Fibroblast of gingiva (primary cell): ENCODE measurements around the gene ZNF750.

Experiments used
- DNase-seq: peaks from one replicate; pipeline ENCODE4 v3.0.0-alpha.2; 2011; ENCODE audit warnings: low read depth

The ZNF750 gene

DNA sequence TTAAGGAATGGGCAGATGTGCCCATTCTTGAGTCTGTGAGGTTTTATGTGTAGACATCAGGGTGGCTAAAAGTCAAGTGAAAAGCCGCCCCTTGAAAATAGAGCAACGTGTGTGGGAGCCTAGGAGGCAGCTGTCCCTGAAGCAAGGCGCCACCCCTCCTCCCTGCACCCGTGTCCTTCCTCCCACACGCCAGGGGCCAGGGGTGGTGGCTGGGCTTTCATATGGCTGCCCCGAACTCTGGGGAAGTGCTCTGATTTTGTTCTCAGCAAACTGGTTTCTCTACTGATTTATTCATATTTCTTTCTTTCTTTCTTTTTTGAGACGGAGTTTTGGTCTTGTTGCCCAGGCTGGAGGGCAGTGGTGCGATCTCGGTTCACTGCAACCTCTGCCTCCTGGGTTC lies 4.7 kb downstream of the ZNF750 start:
- no peak for DNase-seq

DNA sequence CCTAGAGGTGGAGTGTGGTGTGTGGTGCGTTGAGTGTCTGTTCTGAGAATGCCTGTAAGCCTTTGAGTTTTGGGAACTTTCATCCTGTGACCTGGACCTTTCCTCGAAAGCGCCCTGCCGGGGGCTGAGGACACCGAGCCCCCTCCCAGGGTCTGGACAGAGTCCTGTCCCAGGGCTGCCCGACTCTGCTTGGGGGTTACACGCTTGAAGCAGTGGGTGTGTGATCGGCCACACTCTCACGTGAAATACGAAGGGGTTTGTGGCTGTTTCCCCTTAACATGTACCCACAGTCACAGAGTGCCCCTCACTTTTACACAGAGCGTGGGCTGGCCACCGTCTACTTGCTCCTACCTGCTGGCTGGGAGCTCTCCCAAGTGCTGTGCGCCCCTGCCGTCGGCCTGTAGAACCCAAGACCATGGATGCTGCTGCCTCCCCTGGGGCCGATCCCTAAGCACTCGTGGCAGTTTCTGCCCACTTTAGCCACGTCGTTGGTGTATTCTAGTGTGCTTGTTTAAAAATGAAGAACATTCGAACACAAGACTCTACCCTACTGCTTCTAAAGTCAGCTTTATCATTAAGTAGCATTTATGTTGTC lies 6.8 kb downstream of the ZNF750 start:
- DNase-seq, result no peak

DNA sequence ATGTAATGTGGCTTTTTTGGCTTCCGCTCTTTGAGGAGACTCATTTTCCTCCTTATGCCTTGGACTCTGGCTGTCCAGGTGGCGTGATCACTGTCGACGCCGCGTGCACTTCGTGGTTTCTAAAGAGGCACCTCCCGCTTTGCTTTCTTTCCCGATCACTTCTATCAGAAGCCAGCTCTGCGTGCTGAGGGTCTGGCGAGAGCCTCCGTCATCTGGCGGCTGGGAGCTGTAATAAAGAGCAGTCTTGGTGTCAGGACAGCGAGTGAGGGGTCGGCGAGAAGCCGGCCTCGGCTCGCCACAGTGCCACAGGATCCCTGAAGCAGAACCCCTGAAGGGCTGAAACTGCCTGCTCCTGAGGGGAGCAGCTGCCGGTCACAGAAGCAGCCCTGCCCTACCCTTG lies 7.4 kb downstream of the ZNF750 start:
- no peak for DNase-seq

DNA sequence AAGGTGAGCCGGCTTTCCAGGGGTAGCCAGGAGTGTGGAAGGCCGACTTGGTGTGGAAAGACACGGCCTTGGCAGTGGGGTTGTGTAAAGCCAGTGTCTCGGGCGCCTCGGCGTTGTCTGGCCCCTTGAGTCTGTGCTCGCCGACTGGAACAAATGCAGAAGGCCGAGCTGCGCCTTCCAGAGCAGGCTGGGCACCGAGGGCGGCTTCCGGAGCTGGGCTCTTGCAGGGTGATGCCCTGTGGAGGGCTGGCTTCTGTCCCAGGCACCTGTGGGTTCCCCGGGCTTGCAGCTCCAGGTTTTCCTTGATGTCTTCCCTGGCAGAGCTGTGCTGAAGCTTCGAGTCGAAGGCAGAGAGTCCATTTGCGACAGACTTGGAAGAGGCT lies 8.0 kb downstream of the ZNF750 start:
- DNase-seq, result no peak

DNA sequence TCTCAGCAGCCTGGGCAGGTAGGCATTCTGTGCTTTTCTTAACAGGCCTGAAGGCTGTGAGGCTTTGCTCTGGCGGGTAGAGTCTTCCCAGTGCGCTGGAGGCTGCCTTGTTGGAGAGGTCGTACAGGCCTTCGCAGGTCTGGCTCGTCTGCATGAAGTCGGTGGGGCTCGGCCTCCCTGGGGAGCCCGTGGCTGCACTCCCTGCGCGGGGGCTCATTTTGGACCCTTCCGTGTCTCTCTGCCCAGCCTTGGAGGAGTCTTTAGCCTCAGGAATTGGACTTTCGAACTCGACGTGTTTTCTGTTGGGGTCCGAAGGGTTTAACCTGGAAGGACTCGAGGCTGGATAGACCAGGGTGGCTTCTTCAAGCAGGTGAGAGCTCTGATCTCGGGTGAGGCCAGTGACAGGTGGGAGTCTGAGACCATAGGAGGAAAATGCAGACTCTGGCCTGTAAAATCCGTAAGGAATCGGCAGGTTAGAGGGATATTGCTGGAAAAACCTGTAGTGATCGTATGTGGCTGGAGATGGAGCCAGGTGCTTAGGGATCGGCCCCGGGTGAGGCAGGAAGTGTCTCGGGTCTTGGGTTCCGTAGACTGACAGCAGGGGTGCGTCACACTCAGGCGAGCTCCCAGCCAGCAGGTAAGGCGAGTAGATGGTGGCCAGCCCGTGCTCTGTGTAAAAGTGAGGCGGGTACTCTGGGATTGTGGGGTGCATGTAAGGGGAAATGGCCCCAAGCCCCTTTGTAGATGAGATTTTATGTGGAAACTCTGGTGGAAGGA lies 8.6 kb downstream of the ZNF750 start:
- DNase-seq, result no peak

DNA sequence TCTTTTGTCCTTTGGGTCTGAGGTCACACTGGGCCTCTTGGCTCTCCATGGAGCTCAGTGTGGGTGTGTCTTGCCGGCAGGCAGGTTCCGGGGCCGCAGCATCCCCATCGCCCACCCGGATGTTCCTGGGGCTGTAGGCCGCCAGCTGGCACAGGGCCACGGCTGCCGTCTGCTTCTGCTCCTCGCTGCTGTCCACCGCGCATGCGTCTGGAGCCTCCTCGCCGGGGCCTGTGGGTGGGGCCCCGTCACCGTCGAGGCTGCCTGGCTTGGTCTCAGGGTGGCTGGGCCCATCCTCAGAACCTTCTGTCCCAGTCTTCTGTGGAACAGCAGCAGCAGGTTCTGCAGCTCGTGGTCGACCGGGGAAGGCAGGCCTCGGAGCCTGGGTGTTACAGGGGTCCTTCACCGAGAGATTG lies 9.6 kb downstream of the ZNF750 start:
- no peak for DNase-seq

DNA sequence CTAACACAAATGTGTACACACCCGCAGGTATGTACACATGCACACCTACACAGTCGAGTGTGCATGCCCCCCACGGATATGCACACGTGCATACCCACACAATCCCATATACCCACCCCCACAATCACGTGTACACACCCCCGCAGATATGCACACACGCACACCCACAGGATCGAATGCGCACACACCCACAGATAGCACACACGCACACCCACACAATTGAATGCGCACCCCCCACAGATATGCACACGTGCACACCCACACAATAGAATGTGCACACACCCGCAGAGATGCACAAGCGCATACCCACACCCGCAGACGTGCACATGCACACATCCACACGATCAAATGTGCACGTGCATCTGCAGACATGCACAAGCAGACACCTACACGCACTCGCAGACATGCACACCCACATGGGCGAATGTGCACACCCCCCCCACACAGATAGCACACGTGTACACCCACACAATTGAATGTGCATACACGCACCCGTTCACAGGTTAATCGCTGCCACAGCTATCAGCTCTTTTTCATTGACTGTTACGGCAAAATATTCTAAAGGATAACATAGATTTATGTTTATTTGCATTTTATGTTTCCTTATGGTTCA lies 10.8 kb downstream of the ZNF750 start:
- no peak for DNase-seq

DNA sequence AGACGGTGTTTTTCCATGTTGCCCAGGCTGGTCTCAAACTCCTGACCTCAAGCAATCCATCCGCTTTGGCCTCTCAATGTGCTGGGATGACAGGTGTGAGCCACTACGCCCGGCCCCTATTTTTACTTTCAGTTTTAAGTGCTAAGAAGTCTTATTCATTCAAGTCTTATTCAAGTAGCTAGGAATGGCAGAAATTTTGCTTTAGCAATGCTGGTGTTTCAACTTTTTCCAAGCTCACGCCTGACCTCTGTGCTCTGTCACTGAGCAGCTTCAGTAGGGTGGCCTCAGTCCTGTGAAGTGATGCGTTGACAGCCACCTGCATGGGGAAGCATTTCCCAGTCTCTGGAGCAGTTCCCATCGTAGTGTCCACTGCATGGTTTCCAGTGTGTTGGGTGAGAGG lies 12.9 kb downstream of the ZNF750 start:
- no peak for DNase-seq

DNA sequence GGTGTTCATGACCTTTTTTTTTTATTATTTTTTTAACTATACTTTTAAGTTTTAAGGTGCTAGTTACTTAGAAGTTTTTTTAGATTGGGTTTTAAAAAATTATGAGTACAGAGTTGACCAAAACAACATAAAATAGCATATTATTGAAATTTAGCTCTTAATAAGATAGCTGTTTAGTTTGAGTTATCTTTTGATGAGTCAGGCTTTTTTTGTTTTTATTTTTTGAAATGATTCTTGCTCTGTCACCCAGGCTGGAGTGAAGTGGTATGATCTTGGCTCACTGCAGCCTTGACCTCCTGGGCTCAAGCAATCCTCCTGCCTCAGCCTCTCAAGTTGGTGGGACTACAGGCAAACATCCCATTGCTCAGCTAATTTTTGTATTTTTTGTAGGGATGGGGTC lies 13.6 kb downstream of the ZNF750 start:
- no peak for DNase-seq

DNA sequence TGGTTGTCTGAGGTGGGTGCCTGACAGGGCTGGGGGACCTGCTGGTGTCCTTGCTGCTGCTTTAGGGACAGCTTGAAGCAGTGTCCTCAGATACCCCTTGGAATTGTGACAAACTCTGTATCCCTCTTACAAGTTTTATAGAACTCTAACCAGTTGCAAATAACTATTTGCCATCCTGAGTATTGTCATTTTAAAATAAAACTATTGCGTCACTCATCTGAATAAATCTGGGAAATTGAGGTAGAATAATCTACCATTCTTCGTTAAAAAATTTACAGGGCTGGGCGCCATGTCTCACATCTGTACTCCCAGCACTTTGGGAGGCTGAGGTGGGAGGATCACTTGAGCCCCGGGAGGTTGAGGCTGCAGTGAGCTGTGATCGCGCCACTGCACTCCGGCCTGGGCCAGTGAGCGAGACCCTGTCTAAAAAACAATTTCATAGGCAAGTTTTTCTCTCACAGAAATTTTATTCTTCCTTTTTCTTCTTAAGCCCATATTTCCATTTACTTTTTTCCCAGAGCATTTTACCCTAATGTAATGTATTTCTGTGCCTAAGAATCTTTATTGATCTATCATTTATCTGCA lies 14.2 kb downstream of the ZNF750 start:
- DNase-seq, result no peak

DNA sequence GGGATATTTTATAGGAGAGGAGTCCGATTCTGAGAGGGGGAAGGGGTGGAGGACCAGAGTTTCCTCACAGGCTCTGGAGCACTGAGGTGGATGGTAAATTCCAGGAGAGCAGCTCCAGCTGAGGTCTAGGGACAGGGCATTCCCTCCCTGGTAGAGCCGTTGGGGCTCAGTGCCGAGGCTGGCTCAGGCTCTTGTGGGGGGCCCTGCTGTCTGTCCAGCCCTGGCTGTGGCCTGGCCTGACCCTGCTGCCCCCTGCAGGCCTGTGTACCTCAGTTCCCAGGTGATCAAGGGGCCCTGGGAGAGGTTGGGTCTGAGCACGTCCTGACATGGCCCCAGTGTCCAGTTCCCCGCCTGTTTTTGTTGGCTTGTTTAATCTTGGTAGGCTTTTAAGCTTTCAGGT lies 16.8 kb downstream of the ZNF750 start:
- DNase-seq, result no peak

DNA sequence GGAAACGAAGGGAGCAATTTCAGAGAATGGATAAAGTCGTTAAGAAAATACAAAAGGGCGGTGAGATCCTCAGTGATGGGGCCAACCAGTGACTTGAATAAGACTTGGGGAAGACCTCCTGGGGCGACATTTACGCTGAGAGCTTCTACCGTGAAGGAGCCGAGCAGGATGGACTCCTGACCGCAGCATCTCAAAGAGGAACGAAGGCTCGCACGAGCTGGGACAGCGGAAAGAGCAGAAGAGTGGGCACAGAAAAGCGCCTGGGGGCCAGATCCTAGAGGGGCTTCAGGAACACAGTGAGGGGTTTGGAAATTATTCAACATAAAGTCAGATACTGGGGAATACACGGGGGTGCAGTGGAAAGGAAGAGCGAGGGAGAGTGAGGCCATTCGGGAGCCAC lies 17.5 kb downstream of the ZNF750 start:
- no peak for DNase-seq

DNA sequence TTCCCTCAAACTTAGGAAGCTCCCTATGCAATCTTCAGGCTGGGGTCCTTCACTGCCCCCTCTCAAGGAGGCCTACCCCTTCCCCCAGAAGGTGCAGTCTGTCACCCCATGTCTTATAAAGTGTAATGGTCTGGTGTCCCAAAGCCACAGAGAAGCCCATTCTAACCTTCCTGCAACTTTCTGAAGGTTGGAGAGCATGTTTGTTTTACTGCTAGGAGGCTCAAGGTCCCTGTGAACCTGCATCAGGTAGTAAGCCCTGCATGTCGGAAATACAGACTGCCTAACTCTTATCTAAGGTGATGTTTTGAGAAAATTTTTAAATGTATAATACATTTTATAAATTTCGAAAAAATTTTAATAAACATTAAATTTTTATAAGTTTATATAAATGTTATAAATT lies 18.3 kb downstream of the ZNF750 start:
- no peak for DNase-seq

DNA sequence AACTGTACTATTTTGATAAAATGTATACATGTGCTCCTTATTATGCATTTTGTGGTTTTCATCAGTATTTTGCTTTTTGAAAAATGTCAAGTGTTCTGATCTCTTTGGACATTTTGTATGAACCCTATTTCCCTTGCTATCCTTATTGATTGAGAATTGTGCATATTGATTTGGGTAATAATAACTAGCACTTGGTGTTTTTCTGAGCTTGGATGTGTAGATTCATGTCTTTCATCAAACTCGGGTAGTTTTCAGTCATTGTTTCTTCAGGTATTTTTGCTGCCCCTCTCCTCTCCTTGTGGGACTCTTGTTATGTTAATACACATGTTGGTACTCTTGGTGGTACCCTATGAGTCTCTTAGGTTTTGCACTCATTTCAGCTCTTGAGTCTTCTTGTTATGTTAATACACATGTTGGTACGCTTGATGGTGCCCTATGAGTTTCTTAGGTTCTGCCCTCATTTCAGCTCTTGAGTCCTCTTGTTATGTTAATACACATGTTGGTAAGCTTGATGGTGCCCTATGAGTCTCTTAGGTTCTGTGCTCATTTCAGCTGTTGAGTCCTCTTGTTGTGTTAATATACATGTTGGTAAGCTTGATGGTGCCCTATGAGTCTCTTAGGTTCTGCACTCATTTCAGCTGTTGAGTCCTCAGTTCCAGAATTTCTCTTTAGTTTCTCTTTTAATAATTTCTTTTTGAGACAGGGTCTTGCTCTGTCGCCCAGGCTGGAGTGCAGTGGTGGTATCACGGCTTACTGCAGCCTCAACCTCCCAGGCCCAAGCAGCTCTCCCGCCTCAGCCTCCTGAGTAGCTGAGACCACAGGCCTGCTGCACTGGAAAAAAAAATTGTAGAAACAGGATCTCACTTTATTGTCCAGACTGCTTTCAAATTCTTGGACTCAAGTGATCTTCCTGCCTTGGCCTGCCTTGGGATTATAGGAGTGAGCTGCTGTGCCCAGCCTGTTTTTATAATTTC lies 19.3 kb downstream of the ZNF750 start:
- DNase-seq, result no peak

DNA sequence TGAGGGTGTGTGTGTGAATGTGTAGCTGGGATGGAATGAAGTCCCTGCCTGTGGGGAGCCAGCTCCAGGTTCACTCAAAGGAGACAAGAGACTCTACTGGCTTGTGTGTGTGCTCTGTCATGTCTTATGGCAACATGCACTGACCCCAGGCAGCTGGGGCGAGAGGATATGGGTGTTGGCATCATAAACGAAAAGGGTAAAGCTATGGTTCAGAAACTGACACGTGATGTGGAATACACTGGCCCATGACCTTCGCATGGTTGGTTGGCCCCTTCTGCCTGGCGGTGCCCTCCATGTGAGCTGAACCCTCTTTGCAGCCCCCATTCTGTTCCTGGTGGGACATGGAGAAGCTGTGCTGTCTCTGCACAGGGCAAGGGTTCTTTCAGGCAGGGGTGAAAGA lies 21.9 kb downstream of the ZNF750 start:
- no peak for DNase-seq

DNA sequence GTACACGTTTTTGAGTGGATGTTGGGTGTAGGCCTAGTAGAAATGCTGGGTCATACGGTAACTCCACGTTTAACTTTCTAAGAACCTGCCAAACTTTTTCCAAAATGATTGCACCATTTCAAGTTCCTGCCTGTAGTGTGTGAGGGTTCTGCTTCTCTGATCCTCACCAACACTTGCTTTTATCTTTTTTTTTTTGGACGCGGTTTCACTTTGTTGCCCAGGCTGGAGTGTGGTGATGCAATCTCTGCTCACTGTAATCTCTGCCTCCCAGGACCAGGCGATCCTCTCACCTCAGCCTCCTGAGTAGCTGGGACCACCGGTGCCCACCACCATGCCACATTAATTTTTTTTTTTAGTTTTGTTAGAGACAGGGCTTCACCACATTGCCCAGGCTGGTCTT lies 23.5 kb downstream of the ZNF750 start:
- DNase-seq, result no peak

DNA sequence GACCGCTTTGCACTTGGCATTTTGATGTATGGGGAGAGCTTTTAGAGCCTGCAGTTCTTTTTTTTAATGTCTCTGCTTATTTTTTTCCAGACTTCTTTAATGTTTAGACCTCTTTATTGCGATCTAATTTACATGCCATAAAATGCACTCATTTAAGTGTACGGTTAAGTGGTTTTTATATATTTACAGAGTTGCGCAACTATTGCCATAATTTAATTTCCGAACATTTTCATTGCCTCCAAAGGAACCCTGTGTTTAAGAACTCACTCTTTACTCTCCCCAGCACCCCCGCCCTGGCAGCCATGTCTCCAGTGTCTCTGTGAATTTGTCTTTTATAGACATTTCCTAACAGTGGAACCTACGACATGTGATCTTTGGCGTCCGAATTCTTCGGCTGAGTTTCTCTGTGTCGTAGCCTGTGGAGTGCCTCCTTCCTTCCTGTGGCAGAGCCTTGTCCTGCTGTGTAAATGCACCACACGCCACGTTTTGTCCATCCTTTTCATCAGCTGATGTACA lies 24.0 kb downstream of the ZNF750 start:
- no peak for DNase-seq

DNA sequence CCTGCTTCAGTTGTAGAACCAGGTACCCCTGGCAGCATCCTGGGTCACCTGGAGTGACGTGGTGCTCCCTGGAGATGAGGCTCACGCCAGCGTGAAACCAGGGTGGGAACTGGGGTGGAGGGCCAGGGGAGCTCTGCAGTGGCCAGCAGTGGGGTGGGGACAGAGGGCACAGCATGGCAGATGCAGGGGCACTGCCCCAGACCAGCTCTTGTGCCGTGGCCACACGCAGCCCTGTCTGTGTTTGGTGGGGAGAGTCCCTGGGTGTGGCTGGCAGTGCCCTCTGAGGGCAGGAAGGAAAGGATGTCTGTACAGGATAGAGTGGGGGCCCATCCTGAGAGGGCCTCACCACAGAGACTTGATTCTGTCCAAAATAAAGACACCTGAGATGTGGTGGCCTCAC lies 24.5 kb downstream of the ZNF750 start:
- DNase-seq, result no peak

DNA sequence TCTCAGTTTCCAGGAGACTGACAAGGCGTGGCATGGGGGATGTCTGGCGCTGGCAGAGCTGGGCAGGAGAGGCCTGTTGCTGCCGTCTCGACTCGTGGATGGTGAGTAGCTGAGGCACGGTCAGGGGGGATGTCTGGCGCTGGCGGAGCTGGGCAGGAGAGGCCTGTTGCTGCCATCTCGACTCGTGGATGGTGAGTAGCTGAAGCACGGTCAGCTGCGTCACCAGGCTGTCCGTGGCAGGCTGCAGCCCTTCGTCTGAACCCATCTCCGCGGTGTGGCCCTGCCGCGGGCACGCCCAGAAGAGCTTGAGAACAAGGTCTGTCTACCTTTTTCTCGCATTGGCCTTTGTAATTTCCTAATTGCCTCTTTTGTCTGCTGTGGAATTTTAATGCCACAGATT lies 25.0 kb downstream of the ZNF750 start:
- DNase-seq, result no peak

DNA sequence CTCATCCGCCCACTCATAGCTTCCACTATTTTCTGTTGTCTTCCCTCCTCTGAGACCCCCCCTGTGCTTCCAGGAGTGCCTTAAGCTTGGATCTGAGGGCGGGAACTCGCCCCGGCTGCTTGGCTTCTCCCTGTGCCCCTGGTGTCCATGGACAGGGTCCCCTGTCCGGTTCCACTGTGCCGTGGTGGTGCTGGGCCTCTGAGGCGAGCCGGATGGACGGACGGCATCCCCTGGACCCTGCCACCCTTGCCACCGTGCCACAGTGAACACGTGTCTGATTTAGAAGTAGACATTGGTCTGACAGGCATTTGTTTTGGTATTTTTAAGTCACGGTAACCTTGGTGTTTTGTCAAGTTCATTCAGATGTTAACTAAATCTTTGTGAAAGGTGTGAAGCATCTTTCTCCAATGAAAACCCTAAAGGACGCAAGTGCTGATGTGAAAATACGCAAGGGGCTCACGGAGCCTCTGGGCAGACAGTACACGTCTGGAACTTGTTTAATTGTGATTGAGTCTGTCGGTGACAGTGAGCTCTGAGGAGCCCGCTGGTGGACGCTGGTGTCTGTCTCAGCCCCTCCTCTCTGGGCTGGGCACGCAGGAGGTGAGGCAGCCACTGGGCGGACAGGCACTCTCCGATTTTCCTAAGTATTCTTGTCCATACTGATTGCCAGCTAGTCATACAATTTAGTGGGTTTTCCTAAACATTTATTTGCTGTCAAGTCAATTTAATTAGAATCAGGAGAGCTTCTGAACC lies 26.3 kb downstream of the ZNF750 start:
- no peak for DNase-seq

DNA sequence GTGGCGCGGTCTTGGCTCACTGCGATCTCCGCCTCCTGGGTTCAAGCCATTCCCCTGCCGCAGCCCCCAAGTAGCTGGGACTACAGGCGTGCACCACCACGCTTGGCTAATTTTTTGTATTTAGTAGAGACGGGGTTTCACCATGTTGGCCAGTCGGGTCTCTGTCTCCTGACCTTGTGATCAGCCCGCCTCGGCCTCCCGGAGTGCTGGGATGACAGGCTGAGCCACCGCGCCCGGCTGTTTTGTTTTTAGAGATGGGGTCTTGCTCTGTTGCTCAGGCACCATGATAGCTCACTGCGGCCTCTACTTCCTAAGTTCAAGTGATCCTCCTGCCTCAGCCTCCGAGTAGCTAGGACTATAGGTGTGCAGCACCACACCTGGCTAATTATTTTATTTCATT lies 27.2 kb downstream of the ZNF750 start:
- DNase-seq, result no peak
